Measurements from ENCODE around the gene TBC1D30.
A peak's percentile ranks its signal among the peaks of the same experiment; 100 is the strongest.
"Not testable (repeated sequence)": the region's sequence is repeated elsewhere in the genome, so short reads cannot be mapped to it uniquely, and the experiment has no call there.

Gene TBC1D30

GRCh38 chr12:64824500-64825142, at the start of gene TBC1D30:
Gene TBC1D30 (plus strand): TSS chr12:64824647. CDS start chr12:64824880, 233 bp downstream.
- peak; percentile 3 for DNase-seq

GRCh38 chr12:64775147-64775736, 49.2 kb upstream of the TBC1D30 start:
- not testable (repeated sequence) for DNase-seq

- DNase-seq = no peak
Measured at GRCh38 chr12:64779354-64779974, 45.0 kb upstream of the TBC1D30 start.

- no peak for DNase-seq
Measured at GRCh38 chr12:64780132-64780530, 44.3 kb upstream of the TBC1D30 start.

GRCh38 chr12:64780531-64781279, 43.7 kb upstream of the TBC1D30 start:
- peak; percentile 12 for DNase-seq

- peak; percentile 17 for DNase-seq
Measured at GRCh38 chr12:64781280-64782190, 42.9 kb upstream of the TBC1D30 start.

GRCh38 chr12:64782191-64782876, 42.1 kb upstream of the TBC1D30 start:
- DNase-seq = no peak

GRCh38 chr12:64785838-64786237, 38.6 kb upstream of the TBC1D30 start:
- no peak for DNase-seq

GRCh38 chr12:64790166-64790565, 34.3 kb upstream of the TBC1D30 start:
- no peak for DNase-seq

GRCh38 chr12:64791036-64791435, 33.4 kb upstream of the TBC1D30 start:
- DNase-seq = no peak

- no peak for DNase-seq
Measured at GRCh38 chr12:64792128-64792527, 32.3 kb upstream of the TBC1D30 start.

GRCh38 chr12:64793610-64794009, 30.8 kb upstream of the TBC1D30 start:
- no peak for DNase-seq

GRCh38 chr12:64794305-64794704, 30.1 kb upstream of the TBC1D30 start:
- no peak for DNase-seq

GRCh38 chr12:64796205-64796845, 28.1 kb upstream of the TBC1D30 start:
- peak; percentile 73 for DNase-seq

- DNase-seq = no peak
Measured at GRCh38 chr12:64797156-64797555, 27.3 kb upstream of the TBC1D30 start.

- DNase-seq = no peak
Measured at GRCh38 chr12:64798165-64798564, 26.3 kb upstream of the TBC1D30 start.

GRCh38 chr12:64800640-64801039, 23.8 kb upstream of the TBC1D30 start:
- DNase-seq = no peak

- DNase-seq = no peak
Measured at GRCh38 chr12:64801381-64801780, 23.1 kb upstream of the TBC1D30 start.

- peak; percentile 55 for DNase-seq
Measured at GRCh38 chr12:64802180-64802775, 22.2 kb upstream of the TBC1D30 start.

GRCh38 chr12:64806173-64806572, 18.3 kb upstream of the TBC1D30 start:
- no peak for DNase-seq
